DMS53 (cell line): ENCODE results near the gene VWA5A.
A peak's percentile ranks its signal among the peaks of the same experiment; 100 is the strongest.
"Not testable (repeated sequence)": the region's sequence is repeated elsewhere in the genome, so short reads cannot be mapped to it uniquely, and the experiment has no call there.

Source experiments
- DNase-seq: peaks from one replicate; lab custom pipeline; 2025; lab: John Stamatoyannopoulos, UW

The VWA5A gene

GRCh38 chr11:124168796-124169195, 53.5 kb downstream of the VWA5A start:
- DNase-seq, result peak; percentile 14

GRCh38 chr11:124170315-124170714, 55.1 kb downstream of the VWA5A start:
- DNase-seq, result not testable (repeated sequence)

- no peak for DNase-seq
Measured at GRCh38 chr11:124170801-124171586, 55.7 kb downstream of the VWA5A start.

GRCh38 chr11:124172101-124172500, 56.9 kb downstream of the VWA5A start:
- DNase-seq, result peak; percentile 38

- DNase-seq, result no peak
Measured at GRCh38 chr11:124172599-124172998, 57.3 kb downstream of the VWA5A start.

GRCh38 chr11:124174001-124174583, 58.8 kb downstream of the VWA5A start:
- DNase-seq, result peak; percentile 99

GRCh38 chr11:124176925-124177715, 61.9 kb downstream of the VWA5A start:
- no peak for DNase-seq

GRCh38 chr11:124179310-124179709, 64.1 kb downstream of the VWA5A start:
- DNase-seq, result no peak

GRCh38 chr11:124183068-124183467, 67.8 kb downstream of the VWA5A start, which contains the start of gene OR10D3:
Gene OR10D3, plus strand, starts transcription at chr11:124183345. Its CDS starts 1,925 bp downstream, at chr11:124185270.
- no peak for DNase-seq

- no peak for DNase-seq
Measured at GRCh38 chr11:124190298-124191139, 75.3 kb downstream of the VWA5A start.

GRCh38 chr11:124193221-124194010, 78.2 kb downstream of the VWA5A start:
- DNase-seq, result no peak

- DNase-seq, result no peak
Measured at GRCh38 chr11:124194293-124195188, 79.3 kb downstream of the VWA5A start.

- peak; percentile 87 for DNase-seq
Measured at GRCh38 chr11:124195189-124195734, 80.0 kb downstream of the VWA5A start.
